Smooth muscle cell (in vitro differentiated cells): Measurements from ENCODE around the gene LIN54. TPM values are rescaled to one million over a fixed set of nuclear protein-coding genes. Genes with fewer than 3 reads are reported as not detected.
"Not testable (repeated sequence)": the region's sequence is repeated elsewhere in the genome, so short reads cannot be mapped to it uniquely, and the experiment has no call there.

Experiments used
- DNase-seq: peaks from one replicate; lab custom pipeline; 2025; ENCODE audit not compliant: unreplicated experiment; lab: John Stamatoyannopoulos, UW
- H2AFZ ChIP-seq: fragments of 200-600 bp; sonication (generic); 2 replicates; pipeline ENCODE4 v1.6.0; 2016; ENCODE audit warnings: antibody characterized with exemption, low read depth, mild to moderate bottlenecking
- H3F3A ChIP-seq: fragments of 200-600 bp; sonication (generic); 2 replicates; pipeline ENCODE4 v1.6.0; 2017; ENCODE audit warnings: antibody characterized with exemption, low read depth
- H3K27ac ChIP-seq: fragments of 200-600 bp; sonication (generic); 2 replicates; pipeline ENCODE4 v1.5.1; 2016; ENCODE audit warnings: low read depth, mild to moderate bottlenecking
- H3K27me3 ChIP-seq: fragments of 200-600 bp; sonication (generic); 2 replicates; pipeline ENCODE4 v1.6.1; 2016; ENCODE audit warnings: low read depth, mild to moderate bottlenecking
- H3K36me3 ChIP-seq: fragments of 200-600 bp; sonication (generic); 2 replicates; pipeline ENCODE4 v1.5.1; 2016; ENCODE audit warnings: low read depth
- H3K4me1 ChIP-seq: fragments of 200-600 bp; sonication (generic); 2 replicates; pipeline ENCODE4 v1.5.1; 2016; ENCODE audit warnings: low read depth
- H3K4me2 ChIP-seq: fragments of 200-600 bp; sonication (generic); 2 replicates; pipeline ENCODE4 v1.6.0; 2016; ENCODE audit warnings: mild to moderate bottlenecking
- H3K4me3 ChIP-seq: fragments of 200-600 bp; sonication (generic); 2 replicates; pipeline ENCODE4 v1.5.1; 2016; ENCODE audit warnings: mild to moderate bottlenecking
- H3K79me2 ChIP-seq: fragments of 200-600 bp; sonication (generic); 2 replicates; pipeline ENCODE4 v1.6.0; 2016; ENCODE audit warnings: low read depth, mild to moderate bottlenecking
- H3K9ac ChIP-seq: fragments of 200-600 bp; sonication (generic); 2 replicates; pipeline ENCODE4 v1.6.0; 2016; ENCODE audit warnings: low read depth
- H3K9me3 ChIP-seq: fragments of 200-600 bp; sonication (generic); replicated peaks from 2 replicates; pipeline ENCODE4 v1.5.1; 2016; ENCODE audit warnings: low read depth
- H4K20me1 ChIP-seq: fragments of 200-600 bp; sonication (generic); 2 replicates; pipeline ENCODE4 v1.6.0; 2016; ENCODE audit warnings: low read depth
- CTCF ChIP-seq: fragments of 200-600 bp; sonication (generic); IDR thresholded peaks from 2 replicates; pipeline ENCODE4 v1.5.1; 2017; ENCODE audit warnings: borderline replicate concordance, mild to moderate bottlenecking, antibody characterized with exemption; ENCODE audit not compliant: insufficient read depth, poor library complexity, severe bottlenecking
- WGBS: methylation state at CpG from one replicate; pipeline ENCODE4 v1.1.7; 2016; ENCODE audit warnings: low lambda C conversion rate; 5-methylcytosine and 5-hydroxymethylcytosine counted together
- polyA plus RNA-seq: library from polyadenylated mRNA; unstranded; fragments of >200 nt; fragmentation: Nextera tagmentation; extraction: Ambion mirVana; gene quantifications from 2 replicates; pipeline ENCODE4 v1.2.1, GENCODE V29; 2016
- total RNA-seq: library from RNA; depleted of rRNA; stranded (reverse); fragments of >200 nt; gene quantifications from 2 replicates; pipeline ENCODE4 v1.2.3, GENCODE V29; 2014

LIN54 gene
- total and polyA plus RNA-seq, 2 experiments from 2014 or later = 5.0 to 24.1 TPM

GRCh38 chr4:83025563-83025962 is 14.9 kb upstream of the LIN54 start:
- no peak for TF ChIP-seq CTCF
- Histone ChIP-seq H3K36me3 (no peaks in the 10 kb centered on the region), H2AFZ (no peak overlapping the region), H3K9ac (no peak overlapping the region), H3K4me1 (no peaks in the 10 kb centered on the region), H3K4me2 (no peak overlapping the region), H3K4me3 (no peak overlapping the region), H4K20me1 (no peaks in the 10 kb centered on the region), H3K9me3 (no peaks in the 10 kb centered on the region), H3K27me3 (peaks cover 10% of the 10 kb centered on the region), H3K79me2 (no peaks in the 10 kb centered on the region), H3F3A (no peaks in the 10 kb centered on the region), H3K27ac (no peak overlapping the region)
- DNase-seq = no peak

- Histone ChIP-seq H3F3A (no peaks in the 10 kb centered on the region), H3K9me3 (no peaks in the 10 kb centered on the region), H3K4me2 (no peak overlapping the region), H4K20me1 (no peaks in the 10 kb centered on the region), H3K4me1 (no peaks in the 10 kb centered on the region), H3K27ac (no peak overlapping the region), H3K36me3 (no peaks in the 10 kb centered on the region), H2AFZ (no peak overlapping the region), H3K27me3 (no peaks in the 10 kb centered on the region), H3K79me2 (no peaks in the 10 kb centered on the region), H3K9ac (no peak overlapping the region), H3K4me3 (no peak overlapping the region)
- WGBS = 77% methylated on average over 2 of the region's 2 CpGs
- DNase-seq = no peak
- TF ChIP-seq CTCF = no peak
Measured at GRCh38 chr4:83024233-83024632, 13.6 kb upstream of the LIN54 start.

GRCh38 chr4:83023599-83023998 is 13.0 kb upstream of the LIN54 start:
- not testable (repeated sequence) for H3K4me2 ChIP-seq

GRCh38 chr4:83022724-83023450 is 12.3 kb upstream of the LIN54 start:
- H3K27me3 ChIP-seq = no peaks in the 10 kb centered on the region
- H3K4me2 ChIP-seq = no peak overlapping the region
- H3K4me1 ChIP-seq = no peaks in the 10 kb centered on the region
- H3K36me3 ChIP-seq = no peaks in the 10 kb centered on the region
- H4K20me1 ChIP-seq = no peaks in the 10 kb centered on the region
- H3K9me3 ChIP-seq = no peaks in the 10 kb centered on the region
- no peaks in the 10 kb centered on the region for H3K79me2 ChIP-seq
- no peak overlapping the region for H3K27ac ChIP-seq
- no peak overlapping the region for H3K9ac ChIP-seq
- H2AFZ ChIP-seq = no peak overlapping the region
- TF ChIP-seq CTCF = no peak
- no peak overlapping the region for H3K4me3 ChIP-seq
- WGBS = 80% methylated on average over 2 of the region's 2 CpGs
- H3F3A ChIP-seq = no peaks in the 10 kb centered on the region
- no peak for DNase-seq

More at GRCh38 chr4:83023599-83023998, 13.0 kb upstream of the LIN54 start:
- H3K4me1 ChIP-seq, H3K4me3 ChIP-seq, H3K9ac ChIP-seq, H4K20me1 ChIP-seq, DNase-seq, H3K36me3 ChIP-seq, H3K79me2 ChIP-seq, H3F3A ChIP-seq, H3K27me3 ChIP-seq, H3K27ac ChIP-seq, H2AFZ ChIP-seq, H3K9me3 ChIP-seq: not testable (repeated sequence)
- WGBS = 84% methylated on average over 1 of the region's 1 CpG
